ENCODE measurements around the gene KYNU. TPM values are rescaled to one million over a fixed set of nuclear protein-coding genes. Genes with fewer than 3 reads are reported as not detected.
"Not testable (repeated sequence)": the region's sequence is repeated elsewhere in the genome, so short reads cannot be mapped to it uniquely, and the experiment has no call there.

Gene KYNU
- total RNA-seq, 6 donors from 2014 or later = 9.4 to 45.2 (median 15.6) TPM

DNA sequence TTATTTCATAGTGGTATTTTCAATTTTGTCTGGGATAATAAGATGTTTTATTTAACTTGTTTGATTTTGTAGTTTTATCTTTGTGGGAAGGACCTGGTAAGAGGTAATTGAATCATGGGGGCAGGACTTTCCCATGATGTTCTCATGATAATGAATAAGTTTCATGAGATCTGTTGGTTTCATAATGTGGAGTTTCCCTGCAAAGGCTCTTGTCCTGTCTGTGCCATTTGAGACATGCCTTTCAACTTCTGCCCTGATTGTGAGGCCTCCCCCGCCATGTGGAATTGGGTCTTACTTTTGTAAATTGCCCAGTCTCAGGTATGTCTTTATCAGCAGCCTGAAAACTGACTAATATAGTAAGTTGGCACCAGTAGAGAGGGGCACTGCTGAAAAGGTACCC, 174.0 kb downstream of the KYNU start:
- no peaks in the 10 kb centered on the region for H3K4me1 ChIP-seq
- WGBS, 2 donors = 78 to 95% methylated on average over 1 of the region's 1 CpG

DNA sequence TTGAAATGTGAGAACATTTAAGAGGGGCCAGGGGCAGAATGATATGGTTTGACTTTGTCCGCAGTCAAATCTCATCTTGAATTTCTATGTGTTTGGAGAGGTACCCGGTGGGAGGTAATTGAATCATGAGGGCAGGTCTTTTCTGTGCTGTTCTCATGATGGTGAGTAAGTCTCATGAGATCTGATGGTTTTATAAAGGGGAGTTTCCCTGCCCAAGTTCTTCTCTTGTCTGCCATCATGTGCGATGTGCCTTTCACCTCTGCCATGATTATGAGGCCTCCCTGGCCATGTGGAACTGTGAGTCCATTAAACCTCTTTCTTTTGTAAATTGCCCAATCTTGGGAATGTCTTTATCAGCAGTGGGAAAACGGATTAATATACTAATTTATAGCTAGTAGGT, 176.0 kb downstream of the KYNU start:
- not testable (repeated sequence) for DNase-seq; H3K4me1 ChIP-seq; H3K9me3 ChIP-seq; H3K27me3 ChIP-seq; H3K4me3 ChIP-seq; H3K36me3 ChIP-seq; H3K27ac ChIP-seq; ATAC-seq (ENCODE audit: low FRiP score in 2 of 2)
- WGBS, 2 donors = 80 to 88% methylated on average over 4 of the region's 4 CpGs

More for the DNA sequence above, 174.0 kb downstream of the KYNU start:
- no peaks in the 10 kb centered on the region for H3K9me3 ChIP-seq
- H3K27ac ChIP-seq = no peak overlapping the region
- H3K4me3 ChIP-seq = no peak overlapping the region
- no peaks in the 10 kb centered on the region for H3K36me3 ChIP-seq
- ATAC-seq (ENCODE audit: low FRiP score in 2 of 2) (no peak), DNase-seq (no peak)
- H3K27me3 ChIP-seq = no peaks in the 10 kb centered on the region
- TF ChIP-seq CTCF (IDR thresholded peaks at IDR 0.05) (no peak), POLR2AphosphoS5 (IDR thresholded peaks at IDR 0.05) (no peak), EP300 (IDR thresholded peaks at IDR 0.05) (no peak), POLR2A (IDR thresholded peaks at IDR 0.05) (no peak)

DNA sequence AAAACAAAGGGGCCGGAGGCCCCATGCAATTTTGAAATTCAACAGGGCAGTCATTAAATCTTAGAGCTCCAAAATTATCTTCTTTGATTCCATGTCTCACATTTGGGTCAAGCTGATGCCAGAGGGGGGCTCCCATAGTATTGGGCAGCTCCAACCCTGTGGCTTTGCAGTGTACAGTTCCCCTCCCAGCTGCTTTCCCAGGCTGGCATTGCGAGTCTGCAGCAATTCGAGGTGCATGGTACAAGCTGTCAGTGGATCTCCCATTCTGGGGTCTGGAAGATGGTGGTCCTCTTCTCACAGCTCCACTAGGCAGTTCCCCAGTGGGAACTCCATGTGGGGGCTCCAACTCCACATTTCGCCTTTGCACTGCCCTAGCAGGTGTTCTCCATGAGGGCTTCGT, 179.1 kb downstream of the KYNU start:
- Histone ChIP-seq H3K4me3 (no peak overlapping the region), H3K9me3 (no peaks in the 10 kb centered on the region), H3K36me3 (no peaks in the 10 kb centered on the region), H3K27me3 (no peaks in the 10 kb centered on the region), H3K4me1 (no peaks in the 10 kb centered on the region), H3K27ac (no peak overlapping the region)
- 96 to 97% methylated on average over 4 to 5 of the region's 5 CpGs for WGBS, 2 donors
- ATAC-seq (ENCODE audit: low FRiP score in 2 of 2) = no peak
- DNase-seq = no peak
- TF ChIP-seq CTCF (IDR thresholded peaks at IDR 0.05) (no peak), EP300 (IDR thresholded peaks at IDR 0.05) (no peak), POLR2AphosphoS5 (IDR thresholded peaks at IDR 0.05) (no peak), POLR2A (IDR thresholded peaks at IDR 0.05) (no peak)

- no peak for TF ChIP-seq POLR2A (IDR thresholded peaks at IDR 0.05)
- no peak for TF ChIP-seq EP300 (IDR thresholded peaks at IDR 0.05)
- TF ChIP-seq CTCF (IDR thresholded peaks at IDR 0.05) = no peak
- TF ChIP-seq POLR2AphosphoS5 (IDR thresholded peaks at IDR 0.05) = no peak
- H3K27ac ChIP-seq = no peak overlapping the region
- ATAC-seq (ENCODE audit: low FRiP score in 2 of 2) (no peak), DNase-seq (no peak)
- no peaks in the 10 kb centered on the region for H3K4me1 ChIP-seq
- H3K27me3 ChIP-seq = no peaks in the 10 kb centered on the region
- no peaks in the 10 kb centered on the region for H3K36me3 ChIP-seq
- no peak overlapping the region for H3K4me3 ChIP-seq
- H3K9me3 ChIP-seq = no peaks in the 10 kb centered on the region
- WGBS, 2 donors = 66 to 71% methylated on average over 1 of the region's 1 CpG
Measured at GRCh38 chr2:143058851-143059250, 181.4 kb downstream of the KYNU start.

- DNase-seq = no peak
- 70 to 88% methylated on average over 1 of the region's 1 CpG for WGBS, 2 donors
- no peaks in the 10 kb centered on the region for H3K27me3 ChIP-seq
- ATAC-seq (ENCODE audit: low FRiP score in 2 of 2) = no peak
- TF ChIP-seq CTCF (IDR thresholded peaks at IDR 0.05) (no peak), POLR2A (IDR thresholded peaks at IDR 0.05) (no peak), POLR2AphosphoS5 (IDR thresholded peaks at IDR 0.05) (no peak), EP300 (IDR thresholded peaks at IDR 0.05) (no peak)
- H3K9me3 ChIP-seq = peaks cover 0 to 3% (median 0%) of the 10 kb centered on the region in 4 donors
- H3K36me3 ChIP-seq = no peaks in the 10 kb centered on the region
- H3K4me1 ChIP-seq = no peaks in the 10 kb centered on the region
- no peak overlapping the region for H3K4me3 ChIP-seq
- no peak overlapping the region for H3K27ac ChIP-seq
Measured at GRCh38 chr2:143063612-143064200, 186.2 kb downstream of the KYNU start.
